SU-DHL-6 (cell line): ENCODE measurements around the gene ANO2.

Experiments
- CTCF ChIP-seq: fragments of 200-600 bp; sonication (generic); IDR thresholded peaks from one replicate; pipeline ENCODE4 v1.5.1; 2017; ENCODE audit warnings: antibody characterized with exemption, mild to moderate bottlenecking, low read length, moderate library complexity; ENCODE audit not compliant: insufficient read depth, poor library complexity, severe bottlenecking
- EZH2phosphoT487 ChIP-seq: fragments of 200-600 bp; sonication (generic), shearing (Covaris generic); conservative IDR thresholded peaks from 2 replicates; pipeline ENCODE4 v1.6.1; 2018; ENCODE audit warnings: mild to moderate bottlenecking, antibody characterized with exemption, low read length, moderate library complexity, mixed read lengths

- TF ChIP-seq CTCF = no peak
- TF ChIP-seq EZH2phosphoT487 = no peak
Observed at GRCh38 chr12:5989621-5990020, 44.6 kb upstream of the ANO2 start.
